ENCODE measurements around the gene PDZRN3.
A peak's percentile ranks its signal among the peaks of the same experiment; 100 is the strongest.

PDZRN3 gene

GRCh38 chr3:73624821-73625665 is at the start of gene PDZRN3:
Gene PDZRN3 (minus strand): TSS chr3:73624941.
- H3K4me3 ChIP-seq (ENCODE audit: low read length) = peak within 1 kb of the TSS; percentile 96
- peak; percentile 2; the same call in 1 of the 2 replicates for TF ChIP-seq CTCF (conservative IDR thresholded peaks at IDR 0.05; ENCODE audit: low read length)

DNA sequence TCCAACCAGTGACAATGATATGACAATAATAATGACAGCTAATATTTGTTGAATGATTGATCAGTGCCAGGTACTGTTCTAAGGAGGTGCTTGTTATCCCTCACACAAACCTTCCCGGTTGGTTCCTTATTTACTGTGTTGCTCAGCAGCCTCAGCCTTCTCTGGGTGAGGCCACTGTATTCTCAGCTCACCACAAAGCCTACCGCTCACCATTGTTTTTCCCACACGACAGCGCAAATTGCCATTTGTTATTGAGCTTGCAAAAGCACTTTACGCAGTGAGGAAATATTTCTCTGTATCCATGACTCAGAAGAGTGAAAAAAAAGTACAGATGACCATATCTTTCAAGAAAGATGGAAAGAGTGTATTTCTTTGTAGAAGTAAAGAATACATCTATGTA is 49.5 kb upstream of the PDZRN3 start:
- H3K4me3 ChIP-seq (ENCODE audit: low read length) = no peak overlapping the region
- DNase-seq (ENCODE audit: low read depth) = peak; percentile 15
- no peak for TF ChIP-seq CTCF (conservative IDR thresholded peaks at IDR 0.05; ENCODE audit: low read length)

More at GRCh38 chr3:73624821-73625665, at the start of gene PDZRN3:
- DNase-seq (ENCODE audit: low read depth) = peak; percentile 84

- peak; percentile 35 for DNase-seq (ENCODE audit: low read depth)
- no peak for TF ChIP-seq CTCF (conservative IDR thresholded peaks at IDR 0.05; ENCODE audit: low read length)
- no peak overlapping the region for H3K4me3 ChIP-seq (ENCODE audit: low read length)
Observed at GRCh38 chr3:73669260-73669659, 44.5 kb upstream of the PDZRN3 start.

DNA sequence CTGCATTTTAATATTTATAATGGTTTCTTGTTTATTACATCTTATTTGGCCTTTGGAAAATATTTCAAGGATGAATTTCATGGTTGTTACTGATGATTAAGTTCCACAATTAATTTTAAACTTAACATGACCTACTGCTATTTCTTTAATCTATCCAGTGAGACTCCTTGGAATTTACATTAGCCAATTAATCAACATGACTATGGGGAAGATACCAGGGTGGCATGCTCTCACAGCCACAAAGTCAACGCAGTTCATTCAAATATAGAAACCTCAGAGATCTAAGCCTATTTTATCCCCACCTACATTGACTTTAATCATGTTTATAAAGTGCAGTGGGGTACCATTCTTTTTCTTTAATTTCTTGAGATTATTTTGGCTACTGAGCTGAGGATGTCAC is 43.6 kb upstream of the PDZRN3 start:
- no peak for DNase-seq (ENCODE audit: low read depth)
- no peak overlapping the region for H3K4me3 ChIP-seq (ENCODE audit: low read length)
- TF ChIP-seq CTCF (conservative IDR thresholded peaks at IDR 0.05; ENCODE audit: low read length) = no peak

- DNase-seq (ENCODE audit: low read depth) = no peak
- TF ChIP-seq CTCF (conservative IDR thresholded peaks at IDR 0.05; ENCODE audit: low read length) = no peak
- H3K4me3 ChIP-seq (ENCODE audit: low read length) = no peak overlapping the region
Observed at GRCh38 chr3:73667889-73668288, 43.1 kb upstream of the PDZRN3 start.

DNA sequence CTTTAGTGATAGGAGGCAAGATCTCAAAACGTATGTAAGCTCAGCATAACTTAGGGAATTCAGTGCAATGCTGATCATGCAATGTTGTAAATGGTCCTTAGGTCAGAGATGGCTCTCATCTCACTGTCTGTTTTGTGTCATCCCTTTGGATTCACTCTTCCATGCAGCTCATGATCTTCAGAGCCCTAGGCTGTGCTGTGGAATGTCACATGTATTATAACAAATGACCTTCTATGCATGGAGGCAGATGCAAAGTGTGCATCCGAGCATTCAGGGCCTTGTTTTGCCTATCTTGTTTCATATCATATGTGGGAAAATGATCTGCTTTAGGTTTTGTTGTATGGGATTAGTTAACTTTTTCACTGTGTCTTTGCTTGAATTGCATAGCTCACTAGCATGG is 40.5 kb upstream of the PDZRN3 start:
- DNase-seq (ENCODE audit: low read depth) = no peak
- no peak for TF ChIP-seq CTCF (conservative IDR thresholded peaks at IDR 0.05; ENCODE audit: low read length)

GRCh38 chr3:73664389-73664788 is 39.6 kb upstream of the PDZRN3 start:
- no peak overlapping the region for H3K4me3 ChIP-seq (ENCODE audit: low read length)
- TF ChIP-seq CTCF (conservative IDR thresholded peaks at IDR 0.05; ENCODE audit: low read length) = no peak
- no peak for DNase-seq (ENCODE audit: low read depth)

More for the DNA sequence above, 40.5 kb upstream of the PDZRN3 start:
- H3K4me3 ChIP-seq (ENCODE audit: low read length) = no peak overlapping the region

All from AG10803 (cell line).